Spleen (tissue), 7 donors: Measurements from ENCODE around the gene SRGAP3.

Experiments
- CTCF ChIP-seq, 11 experiments: fragments of 200-600 bp in 7 of 11; fragments of 450-650 bp in 4 of 11; sonication (generic) in 4 of 11; IDR thresholded peaks in 8 of 11; conservative IDR thresholded peaks in 3 of 11; 1 replicate in 7 of 11; 2 replicates in 4 of 11; pipeline versions ENCODE4 v1.4.0 to v1.8.0; 2016 to 2021; ENCODE audit warnings: antibody characterized with exemption in 11 of 11, inconsistent platforms in 4 of 11, mild to moderate bottlenecking in 1 of 11
- POLR2A ChIP-seq, 3 donors: fragments of 450-650 bp; IDR thresholded peaks; one replicate each; pipeline ENCODE4 v1.5.1; 2017; ENCODE audit warnings: antibody characterized with exemption in 3 of 3, mild to moderate bottlenecking in 1 of 3
- POLR2AphosphoS5 ChIP-seq, 3 donors: sonication (generic); formaldehyde crosslinking; IDR thresholded peaks; one replicate each; pipeline ENCODE4 v1.5.1; 2017; ENCODE audit warnings: antibody characterized with exemption in 3 of 3
- donor health status: DM: no; HTN: no; CAD: no; lungs with moderate emphysema.
- donor health status: DM: no; HTN: no; CAD: no.
- donor health status: DM: no; HTN: no; CAD: no.

GRCh38 chr3:9206287-9206686, 43.2 kb downstream of the SRGAP3 start:
- TF ChIP-seq CTCF (IDR thresholded peaks at IDR 0.05 in 8 of 11, conservative IDR thresholded peaks at IDR 0.05 in 3 of 11) (no peak), POLR2AphosphoS5 (IDR thresholded peaks at IDR 0.05) (no peak), POLR2A (IDR thresholded peaks at IDR 0.05) (no peak)
